Adrenal gland (tissue), 12 donors: ENCODE data around the gene CROCC. TPM values are rescaled to one million over a fixed set of nuclear protein-coding genes. Genes with fewer than 3 reads are reported as not detected.
"Not testable (repeated sequence)": the region's sequence is repeated elsewhere in the genome, so short reads cannot be mapped to it uniquely, and the experiment has no call there.

Experiments used
- DNase-seq, 7 donors: peaks; one replicate each; pipeline ENCODE4 v3.0.0-alpha.2; 2019 to 2020
- H3K27ac ChIP-seq, 5 donors: fragments of 200-600 bp; sonication (generic) in 4 of 5; 1 replicate in 3 of 5; 2 replicates in 2 of 5; pipeline versions ENCODE4 v1.5.1 to v1.8.0; 2016 to 2020; ENCODE audit warnings: mild to moderate bottlenecking in 1 of 5
- H3K27me3 ChIP-seq: fragments of 200-600 bp; 2 replicates; pipeline ENCODE4 v1.8.0; 2021
- H3K36me3 ChIP-seq, 2 donors: fragments of 200-600 bp; replicated peaks in 1 of 2; 1 replicate in 1 of 2; 2 replicates in 1 of 2; pipeline versions ENCODE4 v1.5.1 to v1.8.0; 2018 to 2022
- H3K4me1 ChIP-seq, 2 donors: fragments of 200-600 bp; replicated peaks in 1 of 2; 1 replicate in 1 of 2; 2 replicates in 1 of 2; pipeline versions ENCODE4 v1.5.1 to v1.8.0; 2018 to 2021
- H3K4me3 ChIP-seq, 4 donors: fragments of 200-600 bp; sonication (generic) in 3 of 4; one replicate each; pipeline ENCODE4 v1.5.1; 2016 to 2018
- H3K9me3 ChIP-seq, 3 donors: fragments of 200-600 bp; sonication (generic) in 1 of 3; replicated peaks in 1 of 3; 1 replicate in 2 of 3; 2 replicates in 1 of 3; pipeline versions ENCODE4 v1.5.1 to v1.8.0; 2016 to 2021
- CTCF ChIP-seq, 6 experiments: fragments of 450-650 bp in 4 of 6; fragments of 200-600 bp in 2 of 6; sonication (generic) in 1 of 6; IDR thresholded peaks; 1 replicate in 5 of 6; 2 replicates in 1 of 6; pipeline versions ENCODE4 v1.5.1 to v1.8.0; 2016 to 2021; ENCODE audit warnings: antibody characterized with exemption in 6 of 6, mild to moderate bottlenecking in 2 of 6, moderate library complexity in 1 of 6
- POLR2A ChIP-seq, 2 donors: fragments of 450-650 bp; IDR thresholded peaks; one replicate each; pipeline ENCODE4 v1.6.1; 2017; ENCODE audit warnings: antibody characterized with exemption in 2 of 2, mild to moderate bottlenecking in 2 of 2, moderate library complexity in 1 of 2
- WGBS, 4 donors: extraction: QIAGEN DNeasy Blood & Tissue Kit in 2 of 4; methylation state at CpG; one replicate each; pipeline versions ENCODE4 v1.1.5 to v1.1.7; 2013 to 2017; 5-methylcytosine and 5-hydroxymethylcytosine counted together
- intact Hi-C, 2 donors: fragments of 100-400 bp; cut with DNase I; formaldehyde crosslinking; loops; one replicate each; pipeline versions ENCODE4 v1.14.1 to v1.15.0; 2022 to 2023
- polyA plus RNA-seq, 3 donors: library from polyadenylated mRNA; stranded (reverse); fragments of 200-250 nt in 2 of 3; fragments of 350-450 nt in 1 of 3; fragmentation: Illumina TruSeq in 1 of 3; extraction: RNeasy Lipid Tissue Mini Kit (QIAGEN cat#74804) in 1 of 3; gene quantifications; one replicate each; pipeline ENCODE4 v1.2.3, GENCODE V29; 2013 to 2014
- total RNA-seq, 9 donors: library from RNA; depleted of rRNA in 4 of 9; stranded (reverse); fragments of >200 nt in 4 of 9; fragments of 120-200 nt in 1 of 9; fragmentation: NEBNext Ultra II Directional in 1 of 9; extraction: Animal tissue kit (Norgen Biotek cat#: 25700) in 1 of 9; gene quantifications; one replicate each; pipeline versions ENCODE4 v1.1.0 to v1.2.4, GENCODE V29; 2013 to 2023
- donor health status: healthy with polysubstance abuse.
- donor health status: Bipolar disorder and iron deficiency.
- donor health status: DM: yes; HTN: yes; CAD: no.
- donor health status: DM: no; HTN: no; CAD: no.
- donor health status: DM: no; HTN: no; CAD: no.
- donor health status: DM: yes; HTN: yes; CAD: no.

CROCC gene
- total and polyA plus RNA-seq, 12 donors, result 2.3 to 151 (median 19.2) TPM

GRCh38 chr1:16927711-16928485, 6.2 kb downstream of the CROCC start:
- TF ChIP-seq CTCF (IDR thresholded peaks at IDR 0.05) (no peak), POLR2A (IDR thresholded peaks at IDR 0.05) (no peak)
- Histone ChIP-seq H3K9me3 (no peaks in the 10 kb centered on the region), H3K27ac (no peak overlapping the region), H3K27me3 (no peaks in the 10 kb centered on the region), H3K4me3 (no peak overlapping the region), H3K4me1 (no peaks in the 10 kb centered on the region), H3K36me3 (no peaks in the 10 kb centered on the region)
- DNase-seq, result no peak
- intact Hi-C loops, result loop anchor here in 1 of 2 donors (10.0 kb wide), 1 partner anchor 513 kb away; no protein-coding TSS in a partner anchor
- 72 to 96% (median 79%) methylated on average over 3 to 13 of the region's 13 CpGs for WGBS, 4 donors

GRCh38 chr1:16929146-16930041, 7.7 kb downstream of the CROCC start:
- not testable (repeated sequence) for H3K4me1 ChIP-seq, H3K27ac ChIP-seq, H3K4me3 ChIP-seq, H3K9me3 ChIP-seq, H3K36me3 ChIP-seq, H3K27me3 ChIP-seq, DNase-seq
- whole genome bisulfite sequencing, 4 donors, result 82 to 92% (median 88%) methylated on average over 18 to 24 of the region's 24 CpGs
- intact Hi-C loops, result loop anchor here in 1 of 2 donors (10.0 kb wide), 1 partner anchor 515 kb away; no protein-coding TSS in a partner anchor

GRCh38 chr1:16931206-16931934, 9.6 kb downstream of the CROCC start:
- H3K9me3 ChIP-seq, H3K36me3 ChIP-seq, H3K4me3 ChIP-seq, H3K27me3 ChIP-seq, H3K4me1 ChIP-seq, intact Hi-C loops, H3K27ac ChIP-seq, DNase-seq: not testable (repeated sequence)
- 78 to 87% (median 84%) methylated on average over 18 of the region's 18 CpGs for WGBS, 4 donors

GRCh38 chr1:16933945-16934344, 12.2 kb downstream of the CROCC start:
- H3K4me1 ChIP-seq, DNase-seq, H3K27ac ChIP-seq, intact Hi-C loops, H3K4me3 ChIP-seq, H3K36me3 ChIP-seq, H3K27me3 ChIP-seq, H3K9me3 ChIP-seq: not testable (repeated sequence)

- H3K4me1 ChIP-seq, H3K27me3 ChIP-seq, H3K27ac ChIP-seq, H3K4me3 ChIP-seq, intact Hi-C loops, DNase-seq, H3K36me3 ChIP-seq, H3K9me3 ChIP-seq: not testable (repeated sequence)
- WGBS, 4 donors, result 88 to 94% (median 92%) methylated on average over 16 of the region's 16 CpGs
These were observed 14.8 kb downstream of the CROCC start for GRCh38 chr1:16936580-16936979.
